GM12878 (cell line): ENCODE data around the gene IKZF1. TPM values are rescaled to one million over a fixed set of nuclear protein-coding genes. Genes with fewer than 3 reads are reported as not detected.

Experiments used
- ATAC-seq: fragments of 200-7000 bp; cut with Tn5 transposase; 3 replicates; pipeline ENCODE4 v1.9.1; 2020; ENCODE audit warnings: mild to moderate bottlenecking, moderate library complexity
- BruUV-seq: library from RNA; stranded (reverse); fragments of 400-500 nt; replicated peaks from 2 replicates; lab custom pipeline; 2021; lab: Mats Ljungman, UMichigan
- CTCF ChIA-PET: fragments of 300-600 bp; sonication (Branson Sonifier 250); formaldehyde crosslinking; extraction: SDS; loops from one replicate; lab custom pipeline; 2021; ENCODE audit warnings: inconsistent platforms; lab: Yijun Ruan, JAX
- POLR2A ChIA-PET: fragments of 350-600 bp; formaldehyde crosslinking; extraction: SDS; loops from one replicate; lab custom pipeline; 2021; ENCODE audit warnings: inconsistent platforms; lab: Charles Lee
- RAD21 ChIA-PET: fragments of 300-600 bp; sonication (Branson Sonifier 250); formaldehyde crosslinking; loops from one replicate; lab custom pipeline; 2023; ENCODE audit warnings: antibody characterized with exemption; ENCODE audit not compliant: unreplicated experiment; lab: Charles Lee
- SMC1A ChIA-PET: fragments of 300-600 bp; sonication (Branson Sonifier 250); formaldehyde crosslinking; loops from one replicate; lab custom pipeline; 2023; ENCODE audit not compliant: unreplicated experiment, uncharacterized antibody; lab: Charles Lee
- DNase-seq: peaks from one replicate; pipeline ENCODE4 v3.0.0-alpha.2; 2011; ENCODE audit warnings: low read depth, low spot score
- FAIRE-seq: peaks from 3 replicates; lab custom pipeline; 2011; peaks lifted over from hg19 to GRCh38; lab: Jason Lieb, UNC
- H2AFZ ChIP-seq: 2 replicates; pipeline ENCODE4 v1.6.0; 2011; ENCODE audit warnings: low read depth, low read length, control low read depth; ENCODE audit not compliant: control insufficient read depth
- H3K27ac ChIP-seq: 2 replicates; pipeline ENCODE4 v1.5.1; 2011; ENCODE audit warnings: control low read depth; ENCODE audit not compliant: control insufficient read depth, insufficient read depth
- H3K27me3 ChIP-seq, 2 experiments: replicated peaks in 1 of 2; 2 replicates each; pipeline versions ENCODE4 v1.6.0 to v1.6.1; 2011; ENCODE audit warnings: low read length in 1 of 2; ENCODE audit not compliant: control insufficient read depth in 2 of 2, insufficient read depth in 2 of 2
- H3K36me3 ChIP-seq, 2 experiments: 2 replicates each; pipeline ENCODE4 v1.5.1; 2011; ENCODE audit warnings: low read length in 1 of 2; ENCODE audit not compliant: control insufficient read depth in 2 of 2, insufficient read depth in 2 of 2
- H3K4me1 ChIP-seq: 2 replicates; pipeline ENCODE4 v1.6.1; 2011; ENCODE audit warnings: mild to moderate bottlenecking, low read length, moderate library complexity, mixed read lengths; ENCODE audit not compliant: control insufficient read depth, insufficient read depth
- H3K4me2 ChIP-seq: 2 replicates; pipeline ENCODE4 v1.6.0; 2011; ENCODE audit warnings: control low read depth; ENCODE audit not compliant: control insufficient read depth, insufficient read depth
- H3K4me3 ChIP-seq: fragments of 200-600 bp; sonication (generic); 2 replicates; pipeline ENCODE4 v1.5.1; 2016
- H3K79me2 ChIP-seq: 2 replicates; pipeline ENCODE4 v1.6.0; 2011; ENCODE audit warnings: low read length; ENCODE audit not compliant: control insufficient read depth, insufficient read depth
- H3K9ac ChIP-seq: 2 replicates; pipeline ENCODE4 v1.8.0; 2011; ENCODE audit warnings: low read length, control low read depth, mixed read lengths; ENCODE audit not compliant: control insufficient read depth, insufficient read depth
- H3K9me3 ChIP-seq: replicated peaks from 3 replicates; pipeline ENCODE4 v1.5.1; 2011; ENCODE audit warnings: mild to moderate bottlenecking, low read length; ENCODE audit not compliant: control insufficient read depth, insufficient read depth
- H4K20me1 ChIP-seq: 2 replicates; pipeline ENCODE4 v1.6.0; 2011; ENCODE audit not compliant: control insufficient read depth, insufficient read depth
- CBX3 ChIP-seq: fragments of 200-600 bp; sonication (generic); IDR thresholded peaks from 2 replicates; pipeline ENCODE4 v1.6.1; 2016; ENCODE audit warnings: low read depth, borderline replicate concordance
- CHD1 ChIP-seq: IDR thresholded peaks from 2 replicates; pipeline ENCODE4 v1.6.1; 2012; ENCODE audit warnings: low read depth, low read length, improper control_type of control experiment
- HCFC1 ChIP-seq: fragments of 150-350 bp; IDR thresholded peaks from 2 replicates; pipeline ENCODE4 v1.6.1; 2014; ENCODE audit warnings: low read length
- IRF4 ChIP-seq: IDR thresholded peaks from 2 replicates; pipeline ENCODE4 v1.6.1; 2011; ENCODE audit warnings: low read depth, low read length
- NFXL1 ChIP-seq: fragments of 450-650 bp; IDR thresholded peaks from 2 replicates; pipeline ENCODE4 v1.6.1; 2017; ENCODE audit warnings: antibody characterized with exemption, mild to moderate bottlenecking, borderline replicate concordance
- PAX8 ChIP-seq: fragments of 450-650 bp; IDR thresholded peaks from 2 replicates; pipeline ENCODE4 v1.6.1; 2017; ENCODE audit warnings: mild to moderate bottlenecking, moderate library complexity
- SKIL ChIP-seq: fragments of 450-650 bp; IDR thresholded peaks from 2 replicates; pipeline ENCODE4 v1.6.1; 2017; ENCODE audit warnings: mild to moderate bottlenecking, low read depth, inconsistent platforms; ENCODE audit not compliant: poor library complexity, severe bottlenecking
- WGBS: methylation state at CpG from one replicate; pipeline ENCODE4 v1.1.6; 2016; ENCODE audit warnings: low lambda C conversion rate; ENCODE audit not compliant: insufficient replicate concordance, insufficient coverage; ENCODE audit errors: missing lambda C conversion rate; 5-methylcytosine and 5-hydroxymethylcytosine counted together
- in situ Hi-C: fragments of 300-500 bp; cut with MboI; formaldehyde crosslinking; loops from 9 replicates; pipeline ENCODE4 v1.14.3; 2018; ENCODE audit warnings: mixed read lengths
- intact Hi-C: fragments of 100-400 bp; cut with micrococcal nuclease; formaldehyde crosslinking; loops from one replicate; pipeline ENCODE4 v1.14.2; 2022; ENCODE audit not compliant: unreplicated experiment
- polyA plus RNA-seq, 11 experiments: library from polyadenylated mRNA; depleted of rRNA in 4 of 11; unstranded in 6 of 11; stranded (reverse) in 5 of 11; fragments of >200 nt; fragmentation: Nextera tagmentation in 4 of 11; fragmentation: Illumina TruSeq in 1 of 11; extraction: Ambion mirVana in 4 of 11; extraction: Trizol in 1 of 11; gene quantifications; 1 replicate in 1 of 11; 2 replicates in 10 of 11; pipeline versions ENCODE4 v1.2.1 to v1.2.3, GENCODE V29; 2011 to 2016; ENCODE audit warnings: inconsistent platforms in 2 of 11, missing spikeins in 2 of 11, low read depth in 1 of 11
- total RNA-seq, 4 experiments: library from RNA; depleted of rRNA in 3 of 4; stranded (reverse); fragments of >200 nt in 3 of 4; fragmentation: Illumina TruSeq in 1 of 4; extraction: Trizol in 1 of 4; gene quantifications; 2 replicates each; pipeline versions ENCODE4 v1.2.1 to v1.2.3, GENCODE V29; 2013 to 2021

IKZF1 gene
- total and polyA plus RNA-seq, 10 of the 15 experiments (the other 5 are each of a cell fraction or from before 2014, with no cell fraction given), result 27.2 to 125 (median 71.6) TPM

- no peak for FAIRE-seq
- Histone ChIP-seq H3K4me1 (no peaks in the 10 kb centered on the region), H3K4me2 (no peak overlapping the region), H3K79me2 (no peaks in the 10 kb centered on the region), H3K27me3 (no peaks in the 10 kb centered on the region), H3K9ac (no peak overlapping the region)
- no TSS peak for BruUV-seq
- in situ Hi-C loops, result no loop called here
- POLR2A ChIA-PET, result interaction anchor here (1.1 kb wide), 1 partner anchor 10 kb away, joined by 3 read pairs; no protein-coding TSS in a partner anchor
- TF ChIP-seq PAX8 (no peak), CHD1 (no peak), NFXL1 (no peak), HCFC1 (no peak), SKIL (no peak), CBX3 (no peak), IRF4 (no peak)
- TF ChIP-seq, all 136 proteins: peak for 0
- Histone ChIP-seq H3K27ac (no peak overlapping the region), H4K20me1 (no peaks in the 10 kb centered on the region), H2AFZ (no peak overlapping the region), H3K36me3 (peaks cover 12 to 31% of the 10 kb centered on the region in 2 experiments), H3K4me3 (no peak overlapping the region), H3K9me3 (no peaks in the 10 kb centered on the region)
- WGBS, result 71% methylated on average over 11 of the region's 11 CpGs
- DNase-seq (no peak), ATAC-seq (no peak)
- CTCF ChIA-PET, result interaction anchor here (2.4 kb wide), 1 partner anchor 17 kb away, joined by 7 read pairs; no protein-coding TSS in a partner anchor
- intact Hi-C loops, result no loop called here
- SMC1A ChIA-PET, result no interaction called here
- RAD21 ChIA-PET, result interaction anchor here (1.0 kb wide), 1 partner anchor 182 kb away, joined by 3 read pairs; no protein-coding TSS in a partner anchor
These were observed 82.8 kb downstream of the IKZF1 start for GRCh38 chr7:50387351-50387750.
